Uterus (tissue), 4 donors: ENCODE data around the gene CALML6. TPM values are rescaled to one million over a fixed set of nuclear protein-coding genes. Genes with fewer than 3 reads are reported as not detected.

Experiments
- DNase-seq, 2 donors: peaks; one replicate each; pipeline ENCODE4 v3.0.0-alpha.2; 2019 to 2020
- H3K27ac ChIP-seq, 2 donors: fragments of 200-600 bp; sonication (generic); 1 replicate in 1 of 2; 2 replicates in 1 of 2; pipeline ENCODE4 v1.5.1; 2016 to 2018
- H3K27me3 ChIP-seq, 2 donors: fragments of 200-600 bp; sonication (generic); one replicate each; pipeline ENCODE4 v1.5.1; 2018 to 2019; ENCODE audit warnings: control low read depth in 1 of 2
- H3K36me3 ChIP-seq, 2 donors: fragments of 200-600 bp; sonication (generic); one replicate each; pipeline ENCODE4 v1.5.1; 2019; ENCODE audit warnings: control low read depth in 1 of 2
- H3K4me1 ChIP-seq, 2 donors: fragments of 200-600 bp; sonication (generic); one replicate each; pipeline ENCODE4 v1.5.1; 2018 to 2019; ENCODE audit warnings: control low read depth in 1 of 2
- H3K4me3 ChIP-seq, 2 donors: fragments of 200-600 bp; sonication (generic); 1 replicate in 1 of 2; 2 replicates in 1 of 2; pipeline ENCODE4 v1.5.1; 2018 to 2019; ENCODE audit warnings: mild to moderate bottlenecking in 1 of 2
- H3K9me3 ChIP-seq, 2 donors: fragments of 200-600 bp; sonication (generic); one replicate each; pipeline ENCODE4 v1.5.1; 2019; ENCODE audit warnings: control low read depth in 1 of 2
- CTCF ChIP-seq, 4 experiments: fragments of 200-600 bp in 2 of 4; fragments of 450-650 bp in 2 of 4; sonication (generic) in 2 of 4; IDR thresholded peaks; one replicate each; pipeline ENCODE4 v1.5.1; 2016 to 2019; ENCODE audit warnings: antibody characterized with exemption in 4 of 4, mild to moderate bottlenecking in 2 of 4, moderate library complexity in 1 of 4
- POLR2A ChIP-seq, 2 donors: fragments of 450-650 bp; IDR thresholded peaks; one replicate each; pipeline ENCODE4 v1.6.1; 2016; ENCODE audit warnings: antibody characterized with exemption in 2 of 2, mild to moderate bottlenecking in 1 of 2, moderate library complexity in 1 of 2
- intact Hi-C: fragments of 100-400 bp; cut with DNase I; formaldehyde crosslinking; loops from one replicate; pipeline ENCODE4 v1.15.1; 2023; ENCODE audit warnings: low total_unique reads
- total RNA-seq, 4 donors: library from RNA; depleted of rRNA in 3 of 4; stranded (reverse); fragments of >200 nt in 3 of 4; gene quantifications; one replicate each; pipeline versions ENCODE4 v1.1.0 to v1.2.4, GENCODE V29; 2014 to 2023
- donor health status: DM: yes; HTN: yes; CAD: no.

CALML6 gene
- total RNA-seq, 4 donors from 2014 or later, result 0.58 TPM; not detected in 3

GRCh38 chr1:1895456-1896336 lies 19.4 kb upstream of the CALML6 start:
- H3K4me1 ChIP-seq, result peaks cover 5 to 19% of the 10 kb centered on the region in 2 donors
- no peaks in the 10 kb centered on the region for H3K9me3 ChIP-seq
- TF ChIP-seq POLR2A (IDR thresholded peaks at IDR 0.05) (no peak), CTCF (IDR thresholded peaks at IDR 0.05) (no peak)
- H3K27ac ChIP-seq, result no peak overlapping the region
- intact Hi-C loops, result no loop called here
- no peaks in the 10 kb centered on the region for H3K27me3 ChIP-seq
- H3K4me3 ChIP-seq, result no peak overlapping the region
- H3K36me3 ChIP-seq, result no peaks in the 10 kb centered on the region
- no peak for DNase-seq

- no peak for TF ChIP-seq CTCF (IDR thresholded peaks at IDR 0.05)
- no peak for TF ChIP-seq POLR2A (IDR thresholded peaks at IDR 0.05)
- intact Hi-C loops, result no loop called here
- H3K36me3 ChIP-seq, result no peaks in the 10 kb centered on the region
These were observed 16.7 kb upstream of the CALML6 start for GRCh38 chr1:1898246-1898933.

GRCh38 chr1:1899266-1899966 lies 15.6 kb upstream of the CALML6 start:
- TF ChIP-seq POLR2A (IDR thresholded peaks at IDR 0.05) (no peak), CTCF (IDR thresholded peaks at IDR 0.05) (no peak)
- Histone ChIP-seq H3K4me1 (peaks cover 5 to 7% of the 10 kb centered on the region in 2 donors), H3K27ac (no peak overlapping the region), H3K27me3 (no peaks in the 10 kb centered on the region), H3K4me3 (no peak overlapping the region), H3K9me3 (no peaks in the 10 kb centered on the region), H3K36me3 (no peaks in the 10 kb centered on the region)
- DNase-seq, result no peak
- intact Hi-C loops, result no loop called here

More at GRCh38 chr1:1898246-1898933, 16.7 kb upstream of the CALML6 start:
- H3K27ac ChIP-seq, result no peak overlapping the region
- peaks cover 5 to 12% of the 10 kb centered on the region in 2 donors for H3K4me1 ChIP-seq
- H3K9me3 ChIP-seq, result no peaks in the 10 kb centered on the region
- no peak overlapping the region for H3K4me3 ChIP-seq
- no peaks in the 10 kb centered on the region for H3K27me3 ChIP-seq
- DNase-seq, result no peak

DNA sequence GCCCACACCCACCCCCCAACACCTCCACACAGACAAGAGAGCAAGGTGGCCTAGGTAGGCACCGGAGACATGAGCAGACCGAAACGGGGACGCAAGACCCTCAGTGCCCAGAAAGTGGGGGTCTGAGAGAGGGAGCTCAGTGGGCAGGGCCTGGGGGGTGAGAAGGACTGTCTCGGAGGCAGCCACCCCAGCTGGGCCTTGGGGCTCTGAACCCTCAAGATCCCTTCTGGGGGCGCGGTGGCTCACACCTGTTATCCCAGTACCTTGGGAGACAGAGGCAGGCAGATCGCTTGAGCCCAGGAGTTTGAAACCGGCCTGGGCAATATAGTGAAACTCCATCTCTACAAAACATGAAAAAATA lies 15.1 kb upstream of the CALML6 start:
- Histone ChIP-seq H3K27me3 (no peaks in the 10 kb centered on the region), H3K4me3 (no peak overlapping the region), H3K36me3 (no peaks in the 10 kb centered on the region), H3K9me3 (no peaks in the 10 kb centered on the region), H3K4me1 (peaks cover 2% of the 10 kb centered on the region in 2 donors), H3K27ac (no peak overlapping the region)
- intact Hi-C loops, result no loop called here
- TF ChIP-seq CTCF (IDR thresholded peaks at IDR 0.05), result no peak
- no peak for TF ChIP-seq POLR2A (IDR thresholded peaks at IDR 0.05)
- no peak for DNase-seq
